ENCODE data around the gene CCT8. TPM values are rescaled to one million over a fixed set of nuclear protein-coding genes. Genes with fewer than 3 reads are reported as not detected.

The CCT8 gene
- total RNA-seq, 4 donors from 2014 or later = 73.7 to 114 (median 85.1) TPM

GRCh38 chr21:29030909-29031308 is 42.5 kb downstream of the CCT8 start:
- DNase-seq (ENCODE audit: low spot score in 2 of 2) = no peak
- TF ChIP-seq CTCF (IDR thresholded peaks at IDR 0.05) (no peak), POLR2A (IDR thresholded peaks at IDR 0.05) (no peak)
- H3K4me3 ChIP-seq (ENCODE audit: low read depth, poor library complexity, severe bottlenecking) = no peak overlapping the region
- 91 to 100% methylated on average over 1 of the region's 1 CpG for WGBS, 2 donors
- intact Hi-C loops (cut with DNase I; ENCODE audit: low total_unique reads) = no loop called here

- 80 to 100% methylated on average over 1 of the region's 1 CpG for WGBS, 2 donors
- H3K4me3 ChIP-seq (ENCODE audit: low read depth, poor library complexity, severe bottlenecking) = no peak overlapping the region
- no peak for DNase-seq (ENCODE audit: low spot score in 2 of 2)
- intact Hi-C loops (cut with DNase I; ENCODE audit: low total_unique reads) = loop anchor here (10.0 kb wide), 1 partner anchor 345 kb away; no protein-coding TSS in a partner anchor
- TF ChIP-seq CTCF (IDR thresholded peaks at IDR 0.05) (no peak), POLR2A (IDR thresholded peaks at IDR 0.05) (no peak)
Measured at GRCh38 chr21:29029524-29029923, 43.9 kb downstream of the CCT8 start.

GRCh38 chr21:29025328-29025713 is 48.1 kb downstream of the CCT8 start:
- intact Hi-C loops (cut with DNase I; ENCODE audit: low total_unique reads) = loop anchor here (10.0 kb wide), 1 partner anchor 349 kb away; no protein-coding TSS in a partner anchor
- WGBS, 2 donors = 2 to 4% methylated on average over 6 of the region's 6 CpGs
- no peak for DNase-seq (ENCODE audit: low spot score in 2 of 2)
- no peak for TF ChIP-seq CTCF (IDR thresholded peaks at IDR 0.05)
- TF ChIP-seq POLR2A (IDR thresholded peaks at IDR 0.05) = no peak
- peak overlapping the region; percentile 55 for H3K4me3 ChIP-seq (ENCODE audit: low read depth, poor library complexity, severe bottlenecking)

GRCh38 chr21:29024474-29025327 is 48.7 kb downstream of the CCT8 start, which contains the start of gene USP16:
Gene USP16, plus strand, starts transcription at chr21:29024668. Its CDS starts 3,246 bp downstream, at chr21:29027914.
- TF ChIP-seq CTCF (IDR thresholded peaks at IDR 0.05) = no peak
- TF ChIP-seq POLR2A (IDR thresholded peaks at IDR 0.05) = no peak
- DNase-seq (ENCODE audit: low spot score in 2 of 2) = peak; percentile 97 to 99
- H3K4me3 ChIP-seq (ENCODE audit: low read depth, poor library complexity, severe bottlenecking) = peak within 1 kb of the TSS; percentile 55
- intact Hi-C loops (cut with DNase I; ENCODE audit: low total_unique reads) = loop anchor here (10.0 kb wide), 1 partner anchor 350 kb away; no protein-coding TSS in a partner anchor
- 0% methylated on average over 48 of the region's 48 CpGs for WGBS, 2 donors

- TF ChIP-seq POLR2A (IDR thresholded peaks at IDR 0.05) (no peak), CTCF (IDR thresholded peaks at IDR 0.05) (no peak)
- 81 to 87% methylated on average over 4 of the region's 4 CpGs for WGBS, 2 donors
- intact Hi-C loops (cut with DNase I; ENCODE audit: low total_unique reads) = loop anchor here (10.0 kb wide), 1 partner anchor 353 kb away; no protein-coding TSS in a partner anchor
Measured at GRCh38 chr21:29022166-29022565, 51.3 kb downstream of the CCT8 start.

More at GRCh38 chr21:29022166-29022565, 51.3 kb downstream of the CCT8 start:
- no peak overlapping the region for H3K4me3 ChIP-seq (ENCODE audit: low read depth, poor library complexity, severe bottlenecking)
- DNase-seq (ENCODE audit: low spot score in 2 of 2) = no peak
